ENCODE data around the gene LURAP1L.

Gene LURAP1L

DNA sequence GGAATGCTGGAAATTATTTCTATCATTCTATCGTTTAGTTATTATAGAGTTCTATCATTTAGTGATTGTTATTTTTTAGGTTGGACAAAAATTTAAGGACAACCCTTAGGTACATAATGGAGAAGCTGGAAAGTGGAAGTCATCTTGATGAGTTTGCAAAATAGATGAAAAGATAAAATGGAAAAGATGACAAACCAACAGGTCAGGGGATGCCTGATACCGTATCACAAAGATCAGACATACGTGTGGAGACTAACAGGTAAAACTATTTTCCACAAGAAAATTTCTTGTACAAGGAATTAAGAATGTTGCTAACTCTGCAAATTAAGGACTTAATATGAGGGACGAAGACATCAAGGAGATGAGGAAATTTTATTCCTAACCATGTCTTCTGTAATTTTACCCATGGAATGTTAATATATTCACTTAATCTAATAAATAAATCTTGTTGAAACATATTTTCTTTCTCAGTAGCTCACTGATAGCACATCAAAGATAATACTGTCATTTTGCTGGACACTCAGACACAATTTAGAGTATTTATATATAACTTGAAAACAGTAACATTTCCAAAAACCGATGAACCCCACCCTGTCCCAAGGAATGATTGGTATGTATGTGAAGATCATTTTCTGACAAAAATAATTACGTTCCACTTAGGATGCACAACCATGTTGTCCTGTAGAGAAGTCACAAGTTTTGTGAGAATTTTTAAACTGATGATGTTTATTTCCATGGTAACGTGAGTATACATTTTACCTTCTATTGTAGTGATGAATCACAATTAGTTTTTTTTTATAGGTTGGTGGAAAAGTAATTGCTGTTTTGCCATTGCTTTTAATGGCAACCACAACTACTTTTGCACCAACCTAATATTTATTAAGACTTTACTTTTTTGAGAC is 2.6 kb downstream of the LURAP1L start:
- no peak for DNase-seq

DNA sequence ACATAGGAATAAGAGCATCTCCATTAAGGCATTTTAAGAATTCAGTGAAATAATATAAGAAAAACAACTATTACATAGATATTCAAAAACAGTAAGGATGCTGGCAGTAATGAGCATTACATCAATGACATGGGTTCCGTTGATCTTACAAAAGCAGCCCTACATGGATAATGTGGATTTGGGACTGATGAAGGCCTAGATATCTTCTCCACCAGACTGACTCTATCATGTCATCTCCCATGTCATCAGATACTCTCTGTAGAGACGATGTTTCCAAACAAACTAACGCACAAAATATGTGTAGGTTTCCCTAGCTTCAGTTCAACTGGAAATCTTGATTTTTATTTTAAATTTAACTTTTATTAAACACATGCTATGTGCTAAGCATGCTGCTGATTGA is 3.6 kb downstream of the LURAP1L start:
- no peak for DNase-seq

DNA sequence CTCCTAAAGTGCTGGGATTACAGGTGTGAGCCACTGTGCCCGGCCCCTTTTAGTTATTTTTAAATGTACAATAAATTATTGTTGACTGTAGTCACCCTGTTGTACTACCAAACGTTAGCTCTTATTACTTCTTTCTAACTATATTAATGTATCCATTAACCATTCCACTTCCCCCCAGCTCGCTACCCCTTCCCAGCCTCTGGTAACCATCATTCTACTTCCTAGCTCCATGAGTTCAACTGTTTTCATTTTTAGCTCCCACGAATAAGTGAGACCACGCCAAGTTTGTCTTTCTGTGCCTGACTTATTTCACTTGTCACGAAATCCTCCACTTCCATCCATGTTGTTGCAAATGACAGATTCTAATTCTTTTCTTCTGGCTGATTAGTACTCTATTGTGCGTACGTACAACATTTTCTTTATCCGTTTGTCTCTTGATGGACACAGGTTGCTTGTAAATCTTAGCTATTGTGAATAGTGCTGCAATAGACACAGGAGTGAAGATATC is 6.5 kb downstream of the LURAP1L start:
- no peak for DNase-seq

DNA sequence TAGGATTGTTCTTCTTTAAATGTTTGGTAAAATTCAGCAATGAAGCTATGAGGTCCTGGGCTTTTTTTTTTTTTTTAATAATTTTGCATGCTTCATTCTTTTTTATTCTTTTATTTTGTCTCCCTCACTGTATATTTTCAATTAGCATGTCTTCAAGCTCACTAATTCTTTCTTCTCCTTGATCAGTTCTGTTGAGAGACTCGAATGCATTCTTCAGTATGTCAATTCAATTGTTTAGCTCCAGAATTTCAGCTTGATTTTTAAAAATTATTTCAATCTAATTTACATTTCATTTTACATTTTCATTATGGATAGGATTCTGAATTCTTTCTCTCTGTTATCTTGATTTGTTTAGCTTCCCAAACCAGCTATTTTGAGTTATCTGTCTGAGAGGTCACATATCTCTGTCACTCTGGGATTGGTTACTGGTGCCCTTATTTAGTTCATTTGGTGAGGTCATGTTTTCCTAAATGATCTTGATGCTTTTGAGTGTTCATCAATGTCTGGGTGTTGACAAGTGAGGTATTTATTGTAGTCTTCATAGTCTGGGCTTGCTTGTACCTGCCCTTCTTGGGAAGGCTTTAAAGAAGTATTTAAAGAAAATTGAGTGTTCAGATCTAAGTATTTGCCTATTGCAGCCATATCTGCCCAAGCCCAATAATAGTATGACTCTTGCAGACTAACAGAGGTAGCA is 9.1 kb downstream of the LURAP1L start:
- DNase-seq, result no peak

DNA sequence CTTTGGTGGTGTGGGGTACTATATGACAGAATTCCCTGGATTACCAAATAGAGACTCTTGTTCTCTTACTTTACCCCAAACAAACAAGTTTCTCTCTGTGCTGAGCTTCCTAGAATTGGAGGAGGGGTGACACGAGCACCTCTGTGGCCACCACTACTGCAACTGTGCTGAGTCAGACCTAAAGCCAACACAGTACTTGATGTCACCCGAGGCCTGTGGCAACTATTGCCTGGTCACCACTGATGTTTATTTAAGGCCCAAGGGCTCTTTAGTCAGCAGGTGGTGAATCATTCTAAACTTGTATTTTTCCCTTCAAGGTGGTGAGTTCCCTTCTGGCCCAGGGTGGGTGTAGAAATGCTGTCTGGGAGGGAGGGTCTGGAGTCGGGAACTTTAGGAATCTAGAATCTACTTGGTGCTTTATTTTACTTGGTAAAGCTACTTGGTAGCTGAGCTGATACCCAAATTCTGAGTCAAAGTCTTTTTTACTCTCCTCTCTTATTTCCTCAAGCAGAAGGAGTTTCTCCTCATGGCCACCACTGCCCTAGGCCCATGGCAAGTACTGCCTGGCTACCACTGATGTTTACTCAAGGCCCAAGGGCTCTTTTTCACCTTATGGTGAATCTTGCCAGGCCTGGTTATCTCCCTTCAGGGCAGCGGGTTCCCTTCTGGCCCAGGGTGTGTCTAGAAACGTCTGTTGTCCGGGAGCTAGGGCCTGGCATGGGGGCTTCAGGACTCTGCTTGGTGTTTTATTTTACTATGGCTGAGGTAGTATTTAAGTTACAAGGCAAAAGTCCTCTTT is 9.8 kb downstream of the LURAP1L start:
- DNase-seq, result no peak

DNA sequence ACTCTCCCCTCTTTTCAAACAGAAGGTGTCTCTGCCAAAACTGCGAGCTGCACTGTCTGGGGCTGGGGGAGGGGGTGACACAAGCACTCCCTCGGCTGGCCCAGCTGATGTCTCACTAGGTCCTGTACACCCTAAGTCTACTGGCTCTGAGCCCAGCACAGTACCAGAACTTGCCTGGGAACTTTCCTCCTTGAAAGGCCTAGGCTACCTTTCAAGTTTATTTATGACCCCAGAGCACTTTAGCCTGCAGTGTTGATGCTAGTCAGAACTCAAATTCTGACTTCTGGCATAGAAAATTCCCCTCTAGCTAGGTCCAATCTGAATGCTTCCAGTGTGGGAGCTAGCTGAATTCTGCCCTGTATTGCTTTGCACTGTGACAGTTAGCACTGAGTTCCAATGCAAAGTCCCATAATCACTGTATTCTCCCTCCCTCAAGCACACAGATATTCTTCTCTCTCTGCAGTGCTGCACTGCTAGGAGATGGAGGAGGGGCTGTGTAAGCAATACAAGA is 10.5 kb downstream of the LURAP1L start:
- no peak for DNase-seq

DNA sequence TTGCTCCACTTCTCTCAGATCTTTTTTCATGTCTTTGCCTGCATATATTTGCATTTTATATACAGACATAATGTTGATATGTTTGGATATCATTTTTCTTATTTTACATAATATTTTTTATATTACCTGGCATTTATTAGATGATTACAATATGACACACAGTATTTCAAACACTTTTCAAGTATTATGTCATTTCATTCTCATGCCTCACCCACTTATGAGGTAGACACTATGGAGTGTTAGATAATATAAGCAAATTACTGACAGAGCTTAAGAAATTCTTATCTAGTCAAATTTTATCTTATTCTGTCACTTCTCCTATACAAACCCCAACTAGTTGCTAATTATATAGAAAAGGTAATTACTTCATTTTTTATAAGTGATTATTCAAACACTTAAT is 11.1 kb downstream of the LURAP1L start:
- DNase-seq, result no peak

DNA sequence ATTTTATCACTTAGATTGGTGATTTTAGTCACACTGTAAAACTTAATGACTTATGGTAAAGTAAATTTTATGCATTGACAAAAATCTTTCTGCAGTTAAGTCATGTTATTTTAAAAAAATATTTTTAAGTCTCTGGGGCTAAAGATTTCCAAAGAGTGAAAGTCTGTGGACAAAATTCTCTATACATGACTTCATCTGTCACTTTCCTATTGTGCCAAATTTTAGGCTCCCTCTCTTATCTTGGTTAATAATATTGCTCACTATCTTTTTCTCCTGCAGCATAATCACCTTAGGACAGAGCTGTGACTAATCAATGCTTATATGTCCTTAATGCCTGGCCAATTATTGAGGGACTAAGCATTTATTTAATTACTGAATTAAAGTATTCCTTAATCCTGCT is 15.2 kb downstream of the LURAP1L start:
- no peak for DNase-seq

DNA sequence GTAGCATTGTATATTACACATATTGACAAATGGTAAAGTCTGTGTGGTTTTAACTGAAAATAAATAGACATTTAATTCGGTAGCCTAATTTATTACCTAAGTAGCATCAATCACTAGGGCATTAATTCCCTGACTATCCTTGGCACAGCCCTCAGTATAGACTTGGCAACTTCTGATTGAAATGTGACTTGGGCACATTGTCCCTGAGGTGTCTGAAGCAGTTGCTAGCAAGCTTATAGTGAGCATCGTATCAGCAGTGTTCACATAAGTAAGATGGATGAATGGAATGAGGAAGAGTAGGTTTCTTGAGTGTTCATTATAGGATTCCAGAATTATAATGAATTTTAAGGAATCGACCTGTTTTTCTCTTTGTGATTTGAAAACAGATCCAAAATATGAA is 16.1 kb downstream of the LURAP1L start:
- no peak for DNase-seq

DNA sequence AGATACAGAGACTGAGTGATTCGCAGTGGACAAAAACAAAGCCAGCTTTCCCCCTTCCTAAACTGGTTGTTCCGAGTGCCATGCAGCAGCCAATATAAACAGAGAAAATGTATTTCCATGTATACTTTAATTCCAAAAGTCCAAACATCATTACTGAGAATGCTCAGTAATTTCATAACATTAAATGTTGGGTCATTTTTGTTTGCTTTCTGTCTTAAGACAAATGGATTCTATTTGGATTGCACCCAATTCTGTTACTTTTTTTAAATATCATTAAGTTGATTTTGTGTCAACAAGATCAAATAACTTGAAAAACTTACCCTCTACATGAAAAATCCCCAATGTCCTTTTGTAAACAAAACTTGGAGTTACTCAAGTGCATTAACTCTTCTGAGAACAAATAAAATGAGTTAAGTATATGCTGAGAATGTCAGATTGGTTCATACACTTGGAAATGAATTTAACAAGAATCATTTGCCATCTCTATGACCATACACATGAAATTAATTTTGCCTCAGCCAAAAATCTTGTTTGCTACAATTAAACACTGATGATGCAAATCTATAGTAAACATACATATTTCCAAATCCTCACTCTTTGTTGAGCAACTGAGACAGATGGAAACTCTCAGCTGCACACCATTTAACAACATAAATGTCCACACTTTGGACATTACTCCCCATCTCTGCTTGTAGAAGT is 19.4 kb downstream of the LURAP1L start:
- DNase-seq, result peak; percentile 22

DNA sequence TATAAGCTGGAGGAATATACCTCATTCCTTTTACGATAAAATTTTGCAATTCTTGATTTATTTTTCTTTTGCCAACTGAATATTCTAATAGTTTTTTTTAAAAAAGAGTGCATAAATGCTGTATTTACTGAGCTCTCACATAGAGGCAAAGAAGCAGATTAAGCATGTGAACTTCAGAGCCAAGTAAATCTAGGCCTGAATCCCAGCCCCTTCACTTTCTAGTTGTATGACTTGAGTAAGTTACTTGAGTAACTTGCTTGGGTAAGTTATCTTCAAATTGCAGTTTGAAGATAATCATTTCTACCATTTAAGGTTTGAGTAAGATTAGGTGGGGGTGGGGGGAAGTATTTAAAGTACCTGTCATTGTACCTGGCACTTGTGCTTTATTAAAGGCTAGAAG is 21.8 kb downstream of the LURAP1L start:
- DNase-seq, result no peak

DNA sequence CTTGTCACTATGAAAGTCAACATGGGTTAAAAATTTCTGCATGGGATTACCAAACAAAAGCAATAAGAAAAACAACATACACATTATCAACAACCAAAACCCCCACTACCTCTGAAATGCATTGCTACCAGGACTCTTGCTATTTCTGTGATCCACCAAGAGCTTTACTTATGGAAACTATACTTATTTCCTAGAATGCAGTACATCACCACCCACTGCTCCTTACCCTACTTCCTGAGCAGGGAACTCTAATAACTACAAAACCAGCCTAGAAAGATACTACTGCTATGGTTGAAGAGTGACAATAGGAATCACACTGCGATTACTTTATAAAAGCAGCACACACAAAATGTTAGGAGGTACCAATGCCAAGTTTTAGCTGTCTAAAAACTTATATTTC is 22.2 kb downstream of the LURAP1L start:
- no peak for DNase-seq

DNA sequence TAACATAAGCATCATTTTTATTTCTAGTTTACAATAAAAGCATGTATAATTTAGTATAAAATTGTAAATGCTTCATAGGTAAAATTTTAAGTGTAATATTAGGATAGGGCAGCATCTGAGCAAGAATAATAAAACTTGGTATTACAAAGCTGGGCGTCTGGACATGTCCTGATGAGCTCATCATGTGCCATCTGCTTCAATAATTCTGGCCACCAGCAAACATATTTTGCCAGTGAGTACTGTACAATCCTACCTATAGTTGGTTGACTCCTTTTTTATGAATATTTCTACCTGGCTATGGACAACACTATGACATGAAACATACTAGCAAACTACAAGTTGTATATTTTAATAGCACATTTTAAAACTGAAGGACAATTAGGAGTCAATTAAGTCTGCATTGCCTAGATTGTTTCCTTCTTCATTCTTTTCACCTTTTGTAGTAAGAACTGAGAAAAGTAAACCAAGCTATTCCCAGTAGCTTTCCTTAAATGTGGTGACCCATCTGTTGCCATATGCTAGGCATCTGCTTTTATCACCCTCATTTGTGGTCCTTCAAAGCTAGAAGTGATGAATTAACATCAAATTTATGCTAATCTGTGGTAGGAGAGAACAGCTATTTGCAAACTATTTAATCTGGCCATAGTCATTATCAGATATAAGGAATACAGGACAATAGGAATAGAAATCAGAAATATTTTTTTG is 23.4 kb downstream of the LURAP1L start:
- DNase-seq, result peak; percentile 92

DNA sequence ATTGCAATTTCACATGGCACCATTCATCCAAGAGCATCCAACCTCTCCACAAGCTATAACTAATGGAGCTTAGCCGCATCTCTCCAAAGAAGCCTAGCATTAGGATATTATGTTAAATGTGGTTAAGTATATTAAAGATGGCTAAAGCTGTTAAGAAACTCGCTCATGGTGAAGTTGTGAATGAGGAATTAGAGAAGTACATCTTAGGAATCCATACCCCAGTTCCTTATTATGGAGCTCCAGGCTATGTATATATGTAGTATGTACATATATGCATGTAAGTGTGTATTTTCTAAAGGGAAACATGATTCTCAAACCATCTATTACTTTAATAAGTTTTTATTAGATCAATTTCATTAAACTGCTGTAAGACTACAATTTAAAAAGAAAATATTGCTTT is 26.4 kb downstream of the LURAP1L start:
- DNase-seq, result no peak

DNA sequence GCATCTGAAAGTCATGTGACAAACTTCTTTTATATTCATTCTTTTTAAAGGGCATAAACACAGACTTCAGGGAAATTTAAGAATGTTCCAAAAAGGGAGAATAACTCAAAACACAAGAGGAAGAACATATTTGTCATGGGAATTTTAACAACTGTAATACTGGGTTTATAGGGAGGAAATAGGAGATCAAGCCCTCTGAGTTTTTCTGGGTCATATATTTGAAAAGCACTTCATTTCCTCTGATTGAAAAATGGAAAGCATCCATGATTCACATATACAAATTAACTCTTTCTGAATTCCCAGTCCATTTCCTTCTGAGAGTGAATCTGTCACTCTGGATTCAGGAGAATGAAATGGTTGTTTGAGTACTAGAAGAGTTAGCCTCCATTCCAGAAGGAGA is 26.8 kb downstream of the LURAP1L start:
- no peak for DNase-seq

DNA sequence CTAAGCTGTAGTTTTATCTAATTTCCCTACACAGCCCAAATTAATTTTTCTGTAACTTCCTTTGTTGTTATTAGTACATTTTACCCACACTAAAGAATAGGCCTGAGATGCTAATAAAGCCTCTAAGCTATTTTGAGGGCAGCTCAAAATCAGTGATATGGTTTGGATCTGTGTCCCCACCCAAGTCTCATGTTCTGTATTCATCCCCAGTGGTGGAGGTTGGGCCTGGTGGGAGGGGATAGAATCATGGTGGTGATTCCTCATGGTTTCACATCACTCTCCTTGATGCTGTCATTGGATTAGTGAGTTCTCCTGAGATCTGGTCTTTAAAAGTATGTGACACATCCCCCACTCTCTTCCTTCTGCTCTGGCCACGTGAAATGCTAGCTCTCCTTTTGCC is 27.3 kb downstream of the LURAP1L start:
- no peak for DNase-seq

DNA sequence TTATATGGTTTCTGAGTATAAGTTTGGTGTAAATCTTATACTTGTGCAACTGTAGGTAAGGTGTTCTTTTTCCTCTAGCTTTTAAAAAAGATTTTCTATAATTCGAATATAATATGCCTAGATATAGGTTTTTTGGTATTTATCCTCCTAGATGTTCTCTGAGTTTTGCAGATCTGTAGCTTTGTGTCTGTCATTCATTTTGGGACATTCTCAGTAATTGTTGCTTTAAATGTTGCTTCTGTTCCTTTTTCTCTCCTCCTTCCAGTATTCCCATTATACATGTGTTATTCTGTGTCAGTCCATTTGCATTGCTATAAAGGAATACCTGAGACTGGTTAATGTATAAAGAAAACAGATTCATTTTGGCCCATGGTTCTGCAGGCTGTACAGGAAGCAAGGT is 33.7 kb downstream of the LURAP1L start:
- no peak for DNase-seq

DNA sequence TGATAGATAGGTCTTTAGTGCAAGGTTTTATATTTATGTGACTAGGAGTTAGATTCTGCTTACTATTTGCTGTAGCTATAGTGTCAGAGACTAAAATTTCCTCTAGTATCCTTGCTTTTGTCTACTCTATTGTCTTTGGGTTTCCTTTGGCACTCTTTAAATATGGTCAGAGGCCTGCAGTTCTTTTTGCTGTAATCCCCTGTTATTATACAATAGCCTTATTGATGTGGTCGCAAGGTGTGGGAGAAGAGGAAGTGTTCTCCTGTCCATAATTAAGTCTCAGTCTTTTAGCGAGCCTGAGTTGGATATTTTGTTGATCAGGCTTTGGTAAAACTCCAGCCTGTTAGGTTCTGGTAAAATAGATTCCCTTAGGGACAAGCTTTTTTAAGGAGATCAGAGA is 34.9 kb downstream of the LURAP1L start:
- no peak for DNase-seq

DNA sequence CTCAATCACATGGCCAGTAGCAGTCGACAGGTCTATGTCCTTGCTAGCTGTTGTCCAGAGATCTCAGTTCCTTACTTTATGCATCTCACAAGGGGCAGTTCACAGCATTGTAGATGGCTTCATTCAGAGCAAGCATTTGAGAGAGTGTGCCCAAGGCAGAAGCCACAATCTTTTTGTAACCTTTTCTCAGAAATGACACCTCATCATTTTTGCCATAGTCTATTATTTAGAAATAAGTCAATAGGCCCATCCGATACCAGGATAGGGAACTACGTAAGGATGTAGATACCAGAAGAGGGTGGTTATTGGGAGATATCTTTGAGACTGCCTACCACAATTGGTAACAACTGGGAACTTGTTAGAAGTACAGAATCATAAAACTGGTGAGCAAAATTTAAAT is 37.1 kb downstream of the LURAP1L start:
- no peak for DNase-seq

DNA sequence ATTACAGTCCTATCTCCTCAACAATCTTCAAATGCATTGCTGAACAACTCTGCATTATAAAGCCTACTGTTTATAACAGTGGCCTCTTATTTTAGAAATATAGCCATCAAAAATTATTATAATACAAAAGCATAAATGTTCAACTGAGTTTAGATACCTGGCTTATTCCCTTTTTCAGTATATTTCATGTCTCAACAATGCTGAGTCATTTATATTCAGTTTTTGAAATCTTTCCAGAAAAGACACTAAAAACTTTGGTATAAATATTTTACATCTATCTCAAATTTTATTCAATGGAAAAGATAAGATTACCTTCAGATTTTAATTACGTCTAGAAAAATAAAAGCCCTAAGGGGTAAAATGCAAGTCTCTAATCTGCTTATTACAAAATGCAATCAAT is 37.9 kb downstream of the LURAP1L start:
- no peak for DNase-seq

DNA sequence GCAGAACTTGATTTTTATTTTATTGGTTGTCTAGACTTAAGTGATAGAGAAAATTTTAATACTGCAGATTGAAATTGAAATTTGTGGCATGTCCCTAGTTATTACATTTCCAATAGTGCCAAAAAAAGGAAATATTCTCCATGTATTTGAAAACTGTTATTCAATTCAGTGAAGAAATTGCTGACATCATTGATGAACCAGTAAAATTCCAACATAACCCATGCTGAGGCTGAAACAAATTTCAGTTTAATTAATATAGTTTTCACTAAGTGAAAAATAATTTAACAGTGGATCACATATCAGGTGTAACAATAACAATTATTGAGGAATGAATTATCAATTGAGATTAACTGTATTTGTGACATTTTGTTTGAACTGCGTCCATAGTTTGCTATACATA is 38.7 kb downstream of the LURAP1L start:
- no peak for DNase-seq
